T-helper 1 cell treated with Interleukin-12 subunit alpha and Interleukin-12 subunit beta and Interleukin-4 antibody, amounts not matched to agents 30 ng/mL and 1 ng/mL, for 36 hours (primary cell): Measurements from ENCODE around the gene LFNG. TPM values are rescaled to one million over a fixed set of nuclear protein-coding genes. Genes with fewer than 3 reads are reported as not detected.

Experiments used
- intact Hi-C: fragments of 100-400 bp; cut with micrococcal nuclease; formaldehyde crosslinking; loops from one replicate; pipeline ENCODE4 v1.15.1; 2024
- total RNA-seq: library from RNA; stranded (reverse); gene quantifications from 2 replicates; pipeline ENCODE4 v1.2.3, GENCODE V29; 2022

Gene LFNG
- total RNA-seq, 1 donor from 2014 or later, result 125 TPM

- intact Hi-C loops, result no loop called here
Observed at GRCh38 chr7:2566348-2566889, 46.8 kb downstream of the LFNG start.

GRCh38 chr7:2566890-2567678, 47.5 kb downstream of the LFNG start:
- intact Hi-C loops, result no loop called here

- intact Hi-C loops, result no loop called here
Observed at GRCh38 chr7:2567679-2568278, 48.2 kb downstream of the LFNG start.

GRCh38 chr7:2568521-2569223, 49.1 kb downstream of the LFNG start:
- intact Hi-C loops, result no loop called here

GRCh38 chr7:2569421-2569820, 49.8 kb downstream of the LFNG start:
- intact Hi-C loops, result no loop called here

GRCh38 chr7:2570021-2570420, 50.4 kb downstream of the LFNG start:
- intact Hi-C loops, result no loop called here

- intact Hi-C loops, result no loop called here
Observed at GRCh38 chr7:2571409-2571808, 51.8 kb downstream of the LFNG start.

- intact Hi-C loops, result no loop called here
Observed at GRCh38 chr7:2572101-2572842, 52.7 kb downstream of the LFNG start.

- intact Hi-C loops, result no loop called here
Observed at GRCh38 chr7:2573761-2574160, 54.2 kb downstream of the LFNG start.

GRCh38 chr7:2575046-2575732, 55.6 kb downstream of the LFNG start:
- intact Hi-C loops, result no loop called here

- intact Hi-C loops, result no loop called here
Observed at GRCh38 chr7:2575733-2576340, 56.3 kb downstream of the LFNG start.

- intact Hi-C loops, result no loop called here
Observed at GRCh38 chr7:2576742-2577491, 57.3 kb downstream of the LFNG start.

Other genes starting within 250 kb of the LFNG start
- 34.6 and 35.5 TPM in 2 replicates for gene SNX8, start 205.3 kb upstream of the LFNG start, total RNA-seq
- 172 and 175 TPM in 2 replicates for gene EIF3B, start 164.9 kb upstream of the LFNG start, total RNA-seq
- 39.9 and 42.7 TPM in 2 replicates for gene CHST12, start 116.2 kb upstream of the LFNG start, total RNA-seq
- gene GRIFIN, start 43.4 kb upstream of the LFNG start, total RNA-seq, result not detected in 2 replicates
- 36.4 and 38.1 TPM in 2 replicates for gene BRAT1, start 35.8 kb downstream of the LFNG start, total RNA-seq
- gene IQCE, start 39.2 kb downstream of the LFNG start, total RNA-seq, result 12.1 and 14.9 TPM in 2 replicates
- 22.4 and 23.7 TPM in 2 replicates for gene TTYH3, start 112.2 kb downstream of the LFNG start, total RNA-seq
- gene AMZ1, start 168.4 kb downstream of the LFNG start, total RNA-seq, result 0.17 and 0.27 TPM in 2 replicates